ENCODE data around the gene SNX9.

DNA sequence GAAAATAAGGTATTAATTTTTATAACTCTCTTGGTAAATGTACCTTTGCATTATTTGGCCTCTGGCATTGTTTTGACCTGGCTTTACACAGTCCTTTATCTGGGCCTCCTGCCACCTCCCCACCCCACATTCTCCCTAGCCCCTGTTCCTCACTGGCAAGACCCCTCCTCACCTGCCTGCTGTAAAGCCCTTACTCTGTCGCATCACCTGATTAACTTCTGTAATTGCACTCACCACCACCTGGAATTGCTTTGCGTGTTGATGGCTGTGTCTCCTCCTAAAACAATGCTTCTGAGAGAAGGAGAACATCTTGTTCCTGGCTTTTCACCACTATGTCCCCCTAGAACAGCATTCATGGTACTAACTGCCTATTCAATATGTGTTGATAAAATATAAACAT is 24.8 kb downstream of the SNX9 start:
- TF ChIP-seq CTCF (IDR thresholded peaks at IDR 0.05) (no peak), EP300 (IDR thresholded peaks at IDR 0.05; ENCODE audit: low read depth) (no peak), POLR2AphosphoS5 (IDR thresholded peaks at IDR 0.05) (no peak)

All from transverse colon (tissue), 4 donors.